Ovary (tissue), 9 donors: ENCODE results near the gene TTC6. TPM values are rescaled to one million over a fixed set of nuclear protein-coding genes. Genes with fewer than 3 reads are reported as not detected.

Experiments used
- DNase-seq, 5 donors: peaks; one replicate each; pipeline ENCODE4 v3.0.0-alpha.2; 2019 to 2020
- H3K27ac ChIP-seq, 2 donors: fragments of 200-600 bp; one replicate each; pipeline versions ENCODE4 v1.5.1 to v1.8.0; 2019 to 2022
- H3K27me3 ChIP-seq: fragments of 200-600 bp; one replicate; pipeline ENCODE4 v1.8.0; 2022
- H3K36me3 ChIP-seq: fragments of 200-600 bp; sonication (generic); one replicate; pipeline ENCODE4 v1.5.1; 2019
- H3K4me1 ChIP-seq: one replicate; pipeline ENCODE4 v1.8.1; 2013; ENCODE audit warnings: mild to moderate bottlenecking, moderate library complexity; ENCODE audit not compliant: insufficient read depth
- H3K4me3 ChIP-seq: fragments of 200-600 bp; sonication (generic); one replicate; pipeline ENCODE4 v1.5.1; 2017
- H3K9me3 ChIP-seq, 2 donors: fragments of 200-600 bp in 1 of 2; sonication (generic) in 1 of 2; one replicate each; pipeline versions ENCODE4 v1.5.1 to v1.8.1; 2013 to 2019; ENCODE audit warnings: mild to moderate bottlenecking in 1 of 2, moderate library complexity in 1 of 2
- CTCF ChIP-seq, 3 donors: fragments of 450-650 bp in 2 of 3; fragments of 200-600 bp in 1 of 3; IDR thresholded peaks; one replicate each; pipeline versions ENCODE4 v1.5.1 to v1.8.0; 2016 to 2022; ENCODE audit warnings: antibody characterized with exemption in 3 of 3, mild to moderate bottlenecking in 1 of 3
- EP300 ChIP-seq: sonication (generic); formaldehyde crosslinking; IDR thresholded peaks from one replicate; pipeline ENCODE4 v1.6.1; 2017; ENCODE audit warnings: antibody characterized with exemption
- POLR2A ChIP-seq: fragments of 450-650 bp; IDR thresholded peaks from one replicate; pipeline ENCODE4 v1.6.1; 2017; ENCODE audit warnings: antibody characterized with exemption, mild to moderate bottlenecking, moderate library complexity
- WGBS, 3 donors: extraction: QIAGEN DNeasy Blood & Tissue Kit in 1 of 3; methylation state at CpG; one replicate each; pipeline versions ENCODE4 v1.1.5 to v1.1.7; 2013 to 2017; 5-methylcytosine and 5-hydroxymethylcytosine counted together
- intact Hi-C, 4 donors: fragments of 100-400 bp; cut with DNase I; formaldehyde crosslinking; loops; one replicate each; pipeline versions ENCODE4 v1.11.0 to v1.15.1; 2022 to 2023
- polyA plus RNA-seq, 2 donors: library from polyadenylated mRNA; stranded (reverse); fragments of 200-250 nt in 1 of 2; fragments of 350-450 nt in 1 of 2; fragmentation: Illumina TruSeq in 1 of 2; extraction: RNeasy Lipid Tissue Mini Kit (QIAGEN cat#74804) in 1 of 2; gene quantifications; one replicate each; pipeline ENCODE4 v1.2.3, GENCODE V29; 2013 to 2014
- total RNA-seq, 7 donors: library from RNA; depleted of rRNA in 2 of 7; stranded (reverse); fragments of >200 nt in 2 of 7; fragmentation: NEBNext Ultra II Directional in 3 of 7; extraction: Animal tissue kit (Norgen Biotek cat#: 25700) in 3 of 7; gene quantifications; one replicate each; pipeline versions ENCODE4 v1.1.0 to v1.2.4, GENCODE V29; 2016 to 2023
- donor health status: DM: no; HTN: no; CAD: no; lungs with moderate emphysema.
- donor health status: DM: no; HTN: no; CAD: no.
- donor health status: Bipolar disorder and iron deficiency.
- donor health status: DM: yes; HTN: yes; CAD: no.
- donor health status: DM: no; HTN: no; CAD: no.
- donor health status: DM: yes; HTN: yes; CAD: no.

TTC6 gene
- total and polyA plus RNA-seq, 9 donors, result 0.05 to 0.92 (median 0.58) TPM; not detected in 6

GRCh38 chr14:37565550-37565949 is 29.9 kb upstream of the TTC6 start:
- DNase-seq, result no peak
- Histone ChIP-seq H3K27ac (no peak overlapping the region), H3K36me3 (no peaks in the 10 kb centered on the region), H3K9me3 (no peaks in the 10 kb centered on the region), H3K4me1 (no peaks in the 10 kb centered on the region), H3K27me3 (no peaks in the 10 kb centered on the region), H3K4me3 (no peak overlapping the region)
- TF ChIP-seq EP300, result no peak
- no peak for TF ChIP-seq POLR2A
- TF ChIP-seq CTCF (IDR thresholded peaks at IDR 0.05), result no peak
- intact Hi-C loops, result no loop called here
- WGBS, 3 donors, result 87 to 89% (median 89%) methylated on average over 1 of the region's 1 CpG

GRCh38 chr14:37566811-37567371 is 28.5 kb upstream of the TTC6 start:
- no peak for TF ChIP-seq POLR2A
- TF ChIP-seq CTCF (IDR thresholded peaks at IDR 0.05), result no peak
- no peak for TF ChIP-seq EP300
- Histone ChIP-seq H3K27ac (no peak overlapping the region), H3K36me3 (no peaks in the 10 kb centered on the region), H3K27me3 (no peaks in the 10 kb centered on the region), H3K9me3 (no peaks in the 10 kb centered on the region), H3K4me1 (no peaks in the 10 kb centered on the region), H3K4me3 (no peak overlapping the region)
- DNase-seq, result no peak
- intact Hi-C loops, result no loop called here
- whole genome bisulfite sequencing, 3 donors, result 32 to 35% (median 33%) methylated on average over 3 of the region's 3 CpGs

- Histone ChIP-seq H3K4me1 (no peaks in the 10 kb centered on the region), H3K27me3 (no peaks in the 10 kb centered on the region), H3K36me3 (no peaks in the 10 kb centered on the region), H3K4me3 (no peak overlapping the region), H3K27ac (no peak overlapping the region), H3K9me3 (no peaks in the 10 kb centered on the region)
- no peak for DNase-seq
- WGBS, 3 donors, result 90 to 93% (median 91%) methylated on average over 7 of the region's 7 CpGs
- intact Hi-C loops, result no loop called here
- no peak for TF ChIP-seq CTCF (IDR thresholded peaks at IDR 0.05)
- no peak for TF ChIP-seq POLR2A
- no peak for TF ChIP-seq EP300
Observed at GRCh38 chr14:37569729-37570128, 25.7 kb upstream of the TTC6 start.

- WGBS, 3 donors, result 90 to 96% (median 93%) methylated on average over 4 of the region's 4 CpGs
- intact Hi-C loops, result no loop called here
- H3K4me1 ChIP-seq, result no peaks in the 10 kb centered on the region
- no peak for DNase-seq
- H3K27ac ChIP-seq, result no peak overlapping the region
- H3K27me3 ChIP-seq, result no peaks in the 10 kb centered on the region
- no peaks in the 10 kb centered on the region for H3K36me3 ChIP-seq
- no peaks in the 10 kb centered on the region for H3K9me3 ChIP-seq
- TF ChIP-seq EP300 (no peak), POLR2A (no peak), CTCF (IDR thresholded peaks at IDR 0.05) (no peak)
- H3K4me3 ChIP-seq, result no peak overlapping the region
Observed at GRCh38 chr14:37571391-37571790, 24.0 kb upstream of the TTC6 start.

- no peak for TF ChIP-seq POLR2A
- no peak for TF ChIP-seq EP300
- TF ChIP-seq CTCF (IDR thresholded peaks at IDR 0.05), result no peak
- Histone ChIP-seq H3K27me3 (no peaks in the 10 kb centered on the region), H3K27ac (no peak overlapping the region), H3K4me3 (no peak overlapping the region), H3K36me3 (no peaks in the 10 kb centered on the region), H3K4me1 (no peaks in the 10 kb centered on the region), H3K9me3 (no peaks in the 10 kb centered on the region)
- intact Hi-C loops, result no loop called here
- no peak for DNase-seq
- WGBS, 3 donors, result 80 to 94% (median 86%) methylated on average over 2 of the region's 2 CpGs
Observed at GRCh38 chr14:37573356-37573755, 22.1 kb upstream of the TTC6 start.
